GM21529 (cell line): ENCODE data around the gene BASP1.
"Not testable (repeated sequence)": the region's sequence is repeated elsewhere in the genome, so short reads cannot be mapped to it uniquely, and the experiment has no call there.

Experiments used
- ATAC-seq: cut with Tn5 transposase; IDR thresholded peaks from one replicate; pipeline ENCODE4 v1.9.1; 2021; ENCODE audit not compliant: unreplicated experiment

The BASP1 gene

DNA sequence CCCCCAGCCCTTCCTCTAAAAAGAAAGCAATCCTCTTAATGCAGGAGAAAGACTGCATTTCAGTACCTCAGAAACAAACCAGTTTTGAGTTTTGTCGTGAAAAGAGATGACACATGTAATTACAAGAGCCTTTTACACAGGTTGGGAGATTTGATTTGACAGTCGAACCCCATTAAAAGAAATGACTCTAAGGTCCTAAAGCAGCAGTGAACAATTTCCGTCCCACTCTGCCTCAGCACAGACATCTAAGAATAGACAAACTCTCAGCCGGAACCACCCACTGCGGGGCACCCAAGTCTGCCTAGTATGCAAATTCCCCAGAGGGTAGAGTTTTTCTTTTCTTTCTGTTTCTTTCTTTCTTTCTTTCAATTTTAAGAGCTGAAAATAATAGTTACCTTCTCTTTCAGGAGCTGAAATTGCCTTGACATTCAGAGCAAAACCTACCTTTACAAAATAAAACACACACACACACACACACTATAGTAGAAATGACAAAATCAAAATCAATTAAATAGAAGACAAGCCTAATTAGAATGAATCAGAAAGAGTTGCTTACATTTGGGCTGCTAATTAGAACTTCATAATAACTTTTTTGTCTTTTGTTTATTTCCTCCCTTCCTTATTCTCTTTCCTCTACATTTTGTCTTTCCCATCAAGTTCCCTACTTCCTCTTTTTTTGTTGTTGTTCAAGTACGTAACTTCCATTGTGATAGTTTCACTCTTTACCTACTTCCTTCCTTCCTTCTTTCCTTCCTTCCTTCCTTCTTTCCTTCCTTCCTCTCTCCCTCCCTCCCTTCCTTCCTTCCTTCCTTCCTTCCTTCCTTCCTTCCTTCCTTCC lies 65.1 kb downstream of the BASP1 start:
- peak; percentile 97 for ATAC-seq

DNA sequence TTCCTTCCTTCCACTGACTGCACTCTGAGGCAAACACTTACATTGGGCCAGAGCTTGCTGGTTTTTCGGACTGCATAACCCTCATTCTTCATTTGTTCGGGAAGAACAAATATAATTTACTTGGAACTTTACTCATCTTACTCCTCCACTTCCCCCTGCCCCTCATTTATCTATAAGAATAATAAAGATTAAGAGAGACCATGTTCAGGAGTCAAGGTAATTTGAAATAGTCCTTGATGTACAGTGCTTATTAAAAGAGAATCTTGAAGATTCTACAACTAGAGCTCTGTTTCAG lies 65.6 kb downstream of the BASP1 start:
- no peak for ATAC-seq

DNA sequence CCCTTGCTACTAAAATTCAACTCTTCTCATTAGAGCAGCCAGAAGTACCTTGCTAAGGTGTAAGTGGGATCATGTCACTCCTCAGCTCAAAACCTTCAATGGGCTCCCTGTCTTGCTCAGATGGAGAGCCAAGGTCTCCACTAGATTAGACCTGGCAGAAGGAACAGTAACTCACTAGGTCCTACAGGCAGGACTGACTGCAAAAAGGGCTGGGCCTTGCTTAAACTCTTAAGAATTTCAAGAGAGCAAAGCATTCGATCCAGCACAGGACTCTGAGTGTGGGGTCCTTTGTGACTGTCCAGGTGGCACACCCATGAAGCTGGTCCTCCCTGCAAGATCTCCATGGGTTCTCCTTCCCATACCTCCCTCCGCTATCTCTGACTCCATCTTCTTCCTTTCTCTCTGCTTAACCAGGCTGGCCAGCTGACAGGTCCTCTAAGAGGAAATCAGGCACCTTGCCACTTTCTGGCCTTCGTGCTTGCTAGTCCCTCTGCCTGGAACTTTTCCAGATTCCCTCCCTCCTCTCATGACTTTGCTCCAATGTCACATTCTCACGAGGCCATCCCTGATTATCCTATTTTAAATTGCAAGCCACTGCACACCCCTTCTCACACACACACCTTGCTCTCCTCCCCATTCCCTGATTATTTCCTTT lies 70.2 kb downstream of the BASP1 start:
- ATAC-seq = no peak

DNA sequence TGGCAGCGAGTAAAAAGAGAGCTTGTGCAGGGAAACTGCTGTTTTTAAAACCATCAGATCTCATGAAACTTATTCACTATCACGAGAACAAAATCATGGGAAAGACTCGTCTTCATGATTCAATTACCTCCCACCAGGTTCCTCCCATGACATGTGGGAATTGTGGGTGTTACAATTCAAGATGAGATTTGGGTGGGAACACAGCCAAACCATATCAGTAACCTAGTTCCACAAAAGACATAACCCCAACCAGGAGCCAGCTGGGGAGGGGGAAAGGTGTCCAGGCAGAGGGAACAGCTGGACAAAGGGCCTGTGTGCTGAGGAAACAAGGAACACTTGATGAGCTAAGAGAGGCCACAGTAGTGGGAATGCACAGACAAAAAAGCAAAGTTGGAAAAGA lies 71.1 kb downstream of the BASP1 start:
- no peak for ATAC-seq

DNA sequence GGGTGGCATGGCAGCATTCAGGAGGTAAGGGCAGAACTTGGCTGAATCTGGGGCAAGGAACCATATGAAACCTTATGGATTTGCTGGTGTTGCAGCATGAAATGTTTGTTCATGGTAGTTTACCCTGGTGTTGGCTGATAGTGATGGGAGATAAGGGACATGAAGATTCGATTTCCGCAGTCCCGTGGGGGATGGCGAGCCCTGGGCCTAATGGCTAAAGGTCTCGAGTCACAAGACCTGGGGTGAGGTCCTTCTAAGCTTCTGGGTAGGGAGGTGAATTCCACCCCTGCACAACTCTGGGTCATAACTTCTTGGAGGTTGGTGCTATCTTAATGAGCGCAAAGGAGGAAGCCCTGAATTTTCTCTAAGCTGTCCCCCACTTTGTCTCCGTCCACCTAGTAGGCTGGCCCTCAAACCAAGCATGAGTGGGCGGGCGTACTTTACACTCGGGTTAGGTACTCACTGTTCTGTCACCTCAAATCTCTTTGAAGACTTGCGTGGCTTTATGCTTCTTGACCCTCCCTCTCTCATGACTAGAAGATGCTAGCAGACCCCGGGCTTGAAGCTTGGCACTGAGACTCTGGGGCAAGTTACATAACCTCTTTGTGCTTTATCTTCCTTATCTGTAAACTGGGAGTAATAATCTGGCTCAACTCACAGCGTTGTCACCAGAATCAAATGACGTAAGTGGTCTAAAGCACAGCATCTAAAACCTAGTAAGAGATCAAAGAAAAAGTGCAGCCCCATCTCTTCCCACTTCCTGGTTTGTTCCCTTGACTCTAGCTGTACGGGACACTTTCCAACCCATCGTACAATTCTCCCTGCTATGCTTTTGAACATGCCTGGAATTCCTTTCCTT lies 72.5 kb downstream of the BASP1 start:
- no peak for ATAC-seq

DNA sequence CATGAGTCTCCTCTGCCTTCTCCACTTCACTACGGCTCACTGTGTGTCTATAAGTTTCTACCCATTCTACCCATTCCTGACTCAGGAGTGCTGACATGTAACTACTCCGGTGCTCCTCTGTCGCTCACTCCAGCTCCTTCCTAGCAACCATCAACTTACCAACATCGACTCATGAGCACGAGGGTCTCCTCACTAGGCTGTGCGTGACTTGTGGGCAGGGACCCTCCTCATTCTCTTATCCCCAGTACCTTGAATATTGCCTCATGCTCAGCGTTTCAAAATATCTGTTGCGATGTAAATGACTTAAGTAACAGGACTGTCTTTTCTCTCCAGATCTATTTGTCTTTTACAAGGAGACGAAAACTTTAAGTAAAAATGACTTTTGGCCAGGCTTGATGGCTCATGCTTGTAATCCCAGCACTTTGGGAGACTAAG lies 73.1 kb downstream of the BASP1 start:
- ATAC-seq = no peak

DNA sequence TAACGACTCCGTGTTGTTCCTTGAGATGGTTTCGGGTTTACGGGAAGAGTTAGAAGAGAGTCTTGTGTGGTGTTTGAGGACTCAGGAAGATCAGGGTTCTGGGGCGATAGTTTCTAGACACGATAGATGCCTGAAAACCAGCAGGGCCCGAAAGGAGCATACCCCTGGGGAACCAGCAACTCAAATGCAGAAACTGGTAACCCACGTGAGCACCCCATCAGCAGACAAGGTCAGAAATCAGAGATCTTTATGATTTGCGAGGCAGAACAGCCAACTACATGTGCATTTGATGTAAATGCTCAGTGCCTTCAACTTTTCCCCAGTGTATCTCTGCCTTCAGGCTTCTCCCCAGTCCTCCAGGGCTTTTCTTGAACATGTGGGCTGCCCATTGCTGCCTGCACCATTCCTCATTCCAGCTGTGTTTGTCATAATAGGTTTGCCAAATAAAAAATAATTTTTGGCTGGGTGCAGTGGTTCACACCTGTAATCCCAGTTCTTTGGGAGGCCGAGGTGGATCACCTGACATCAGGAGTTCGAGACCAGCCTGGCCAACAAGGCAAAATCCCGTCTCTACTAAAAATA lies 75.1 kb downstream of the BASP1 start:
- no peak for ATAC-seq

DNA sequence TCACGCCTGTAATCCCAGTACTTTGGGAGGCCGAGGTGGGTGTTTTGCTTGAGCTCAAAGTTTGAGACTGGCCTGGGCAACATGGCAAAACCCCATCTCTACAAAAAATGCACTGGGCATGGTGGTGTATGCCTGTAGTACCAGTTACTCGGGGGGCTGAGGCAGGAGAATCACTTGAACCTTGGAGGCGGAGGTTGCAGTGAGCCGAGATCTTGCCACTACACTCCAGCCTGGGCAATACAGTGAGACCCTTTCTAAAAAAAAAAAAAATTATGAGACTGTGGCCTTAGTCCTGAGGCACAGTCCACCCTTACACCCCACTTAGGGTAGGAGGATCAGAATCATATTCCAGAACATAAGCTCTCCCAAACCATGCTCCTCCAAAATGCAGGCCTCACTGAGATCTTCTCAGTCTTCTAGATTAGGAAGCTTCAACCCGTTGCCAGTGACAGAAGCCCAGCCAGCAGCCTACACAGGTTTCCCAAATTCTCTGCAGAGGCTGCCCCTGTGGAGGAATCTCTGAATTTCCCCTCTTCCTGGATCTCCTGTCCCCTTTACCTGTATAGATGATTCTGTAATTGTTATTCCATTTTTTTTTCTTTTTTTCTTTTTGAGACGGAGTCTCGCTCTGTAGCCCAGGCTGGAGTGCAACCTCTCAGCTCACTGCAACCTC lies 77.3 kb downstream of the BASP1 start:
- ATAC-seq = no peak

DNA sequence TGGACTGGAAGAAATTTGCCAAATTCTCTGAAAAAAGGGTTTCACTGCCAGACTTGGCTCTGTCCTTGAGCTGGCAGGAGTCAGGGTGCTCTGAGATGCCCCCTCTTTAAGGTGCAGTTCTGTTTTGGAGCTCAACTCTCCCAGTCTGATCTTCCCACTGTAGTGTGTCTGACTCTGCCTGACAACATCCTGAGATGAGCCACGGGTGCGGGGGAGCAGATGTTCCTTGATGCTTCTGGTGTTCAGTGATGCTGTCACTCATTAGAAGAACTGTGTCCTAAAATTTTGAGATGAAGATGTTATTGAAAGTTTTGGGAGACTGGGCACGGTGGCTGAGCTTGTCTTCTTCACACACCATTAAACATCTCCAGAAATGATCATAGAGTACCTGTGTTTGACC lies 78.2 kb downstream of the BASP1 start:
- ATAC-seq = no peak

DNA sequence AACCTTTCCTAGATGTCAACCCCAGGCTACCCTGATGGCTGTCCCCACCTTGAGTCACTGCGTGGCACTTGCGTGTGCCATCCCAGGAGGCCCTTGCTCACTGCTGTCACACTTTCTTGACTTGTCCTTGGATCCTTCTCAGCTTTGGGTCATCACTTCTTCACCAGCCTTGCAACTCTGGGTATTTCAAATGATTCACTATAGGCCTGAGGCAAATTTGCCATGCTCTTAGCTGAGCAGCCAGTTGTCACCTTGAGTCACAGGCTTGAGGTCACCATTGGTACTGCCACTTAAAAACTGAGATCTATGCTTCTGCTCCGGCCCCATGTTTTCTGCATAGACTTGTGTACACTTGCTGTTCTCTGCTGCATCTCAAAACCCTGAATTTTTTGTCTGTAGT lies 84.7 kb downstream of the BASP1 start:
- no peak for ATAC-seq

DNA sequence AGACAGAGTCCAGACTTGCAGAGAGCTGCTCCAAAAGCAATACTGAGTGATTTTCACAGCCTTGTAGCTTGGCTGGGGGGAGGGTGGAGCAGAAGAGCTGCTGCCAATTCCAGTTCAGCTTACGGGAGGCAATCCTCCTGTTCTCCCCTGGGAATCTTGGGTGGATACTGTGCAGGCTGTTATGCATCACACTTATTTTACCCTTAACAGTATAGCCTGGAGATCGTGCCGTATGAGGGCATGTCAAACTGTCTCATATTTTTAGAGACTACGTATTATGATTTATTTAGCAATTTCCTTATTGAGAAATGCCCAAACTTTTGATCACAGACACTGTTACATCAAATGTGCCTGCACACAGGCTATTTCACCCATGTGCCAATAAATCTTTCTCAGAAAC lies 85.2 kb downstream of the BASP1 start:
- no peak for ATAC-seq

DNA sequence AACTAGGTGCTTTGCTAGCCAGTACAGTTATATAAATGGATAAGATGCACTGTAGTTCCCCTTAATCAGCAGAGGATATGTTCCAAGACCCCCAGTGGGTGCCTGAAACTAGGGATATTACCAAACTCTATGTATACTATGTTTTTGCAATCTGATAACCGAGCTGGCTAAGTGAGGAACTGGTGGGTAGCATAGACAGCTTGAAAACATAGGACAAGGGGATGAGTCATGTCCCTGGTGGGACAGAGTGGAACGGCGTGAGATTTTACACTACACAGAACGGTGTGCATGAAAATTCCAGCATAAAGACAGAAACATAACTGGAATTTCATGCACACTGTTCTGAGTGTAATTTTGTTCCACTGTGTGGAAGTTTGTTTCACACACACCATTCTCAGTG lies 86.9 kb downstream of the BASP1 start:
- no peak for ATAC-seq

DNA sequence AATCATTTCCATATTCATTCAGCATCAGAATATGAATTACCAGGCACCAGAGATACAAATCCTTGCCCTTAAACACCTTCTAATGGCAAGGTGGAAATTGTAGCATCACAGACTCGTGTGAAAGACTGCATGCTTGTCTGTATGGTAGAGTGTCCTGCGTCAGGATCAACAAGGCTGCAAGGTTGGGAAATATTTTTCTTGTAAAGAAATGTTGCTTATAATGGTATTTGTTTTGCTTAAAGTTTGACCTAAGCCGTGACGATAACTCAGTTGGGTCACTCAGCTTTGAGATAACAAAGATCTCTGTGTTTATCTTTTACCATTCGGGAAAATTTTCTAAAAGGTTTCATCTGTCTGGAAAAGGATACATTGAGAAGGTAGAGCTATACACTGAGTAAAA lies 87.6 kb downstream of the BASP1 start:
- ATAC-seq = no peak

DNA sequence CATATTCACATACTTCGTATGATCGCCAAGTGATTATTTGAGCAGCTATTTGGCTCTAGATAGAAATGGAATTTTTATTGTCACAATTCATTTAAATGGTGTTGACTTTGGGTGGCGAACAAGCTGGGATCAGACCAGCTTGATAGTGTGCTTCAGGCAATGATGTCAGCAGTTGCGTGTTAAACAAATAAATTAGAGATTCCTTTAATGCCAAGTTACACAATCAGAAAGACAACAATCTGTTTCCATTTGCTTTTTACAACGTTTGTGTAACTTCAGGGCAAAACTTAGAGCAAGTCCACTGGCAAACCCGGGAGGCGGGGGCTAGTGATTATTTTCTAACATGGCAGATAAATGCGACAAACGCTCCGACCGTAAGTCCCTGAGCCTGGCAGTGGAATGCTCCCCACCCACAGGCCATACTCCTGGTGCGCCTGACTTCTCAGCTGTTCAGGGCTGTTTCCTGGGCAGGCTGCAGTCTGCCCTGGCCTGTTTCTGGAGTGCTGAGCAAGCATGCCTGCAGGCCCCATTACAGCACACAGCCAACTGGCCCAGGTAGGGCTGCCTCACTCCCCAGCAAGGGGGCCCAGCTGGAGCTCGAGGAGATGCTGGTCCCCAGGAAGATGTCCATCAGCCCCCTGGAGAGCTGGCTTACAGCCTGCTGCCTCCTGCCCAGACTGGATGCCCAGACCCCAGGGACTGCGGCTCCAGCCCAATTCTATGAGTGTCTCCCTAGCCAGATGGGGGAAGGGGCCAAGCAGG lies 88.7 kb downstream of the BASP1 start:
- ATAC-seq = no peak

DNA sequence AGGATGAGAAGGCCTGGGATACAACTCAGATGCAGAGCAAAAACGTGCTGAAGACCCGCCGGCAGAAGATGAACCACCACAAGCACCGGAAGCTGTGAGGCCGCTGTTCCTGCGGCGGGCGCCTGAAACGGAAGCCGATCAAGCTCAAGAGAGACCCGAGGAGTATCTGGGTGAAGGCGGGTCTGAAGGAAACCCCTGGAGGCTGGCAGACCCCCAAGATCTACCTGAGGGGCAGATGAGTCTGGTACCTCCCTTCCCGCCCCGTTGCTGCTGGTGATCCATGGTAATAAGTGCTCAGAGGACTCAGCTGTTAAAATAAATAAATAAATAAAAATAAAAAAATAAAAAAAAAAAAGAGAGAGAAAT lies 89.3 kb downstream of the BASP1 start:
- no peak for ATAC-seq

DNA sequence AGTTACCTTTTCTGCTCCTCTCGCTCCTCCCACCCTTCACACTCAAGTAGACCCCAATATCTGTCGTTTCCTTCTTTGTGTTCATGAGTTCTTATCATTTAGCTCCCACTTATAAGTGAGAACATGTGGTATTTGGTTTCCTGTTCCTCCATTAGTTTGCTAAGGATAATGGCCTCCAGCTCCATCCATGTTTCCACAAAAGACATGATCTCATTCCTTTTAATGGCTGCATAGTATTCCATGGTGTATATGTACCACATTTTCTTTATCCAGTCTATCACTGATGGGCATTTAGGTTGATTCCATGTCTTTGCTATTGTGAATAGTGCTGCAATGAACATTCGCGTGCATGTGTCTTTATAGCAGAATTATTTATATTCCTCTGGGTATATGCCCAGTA lies 90.0 kb downstream of the BASP1 start:
- not testable (repeated sequence) for ATAC-seq

DNA sequence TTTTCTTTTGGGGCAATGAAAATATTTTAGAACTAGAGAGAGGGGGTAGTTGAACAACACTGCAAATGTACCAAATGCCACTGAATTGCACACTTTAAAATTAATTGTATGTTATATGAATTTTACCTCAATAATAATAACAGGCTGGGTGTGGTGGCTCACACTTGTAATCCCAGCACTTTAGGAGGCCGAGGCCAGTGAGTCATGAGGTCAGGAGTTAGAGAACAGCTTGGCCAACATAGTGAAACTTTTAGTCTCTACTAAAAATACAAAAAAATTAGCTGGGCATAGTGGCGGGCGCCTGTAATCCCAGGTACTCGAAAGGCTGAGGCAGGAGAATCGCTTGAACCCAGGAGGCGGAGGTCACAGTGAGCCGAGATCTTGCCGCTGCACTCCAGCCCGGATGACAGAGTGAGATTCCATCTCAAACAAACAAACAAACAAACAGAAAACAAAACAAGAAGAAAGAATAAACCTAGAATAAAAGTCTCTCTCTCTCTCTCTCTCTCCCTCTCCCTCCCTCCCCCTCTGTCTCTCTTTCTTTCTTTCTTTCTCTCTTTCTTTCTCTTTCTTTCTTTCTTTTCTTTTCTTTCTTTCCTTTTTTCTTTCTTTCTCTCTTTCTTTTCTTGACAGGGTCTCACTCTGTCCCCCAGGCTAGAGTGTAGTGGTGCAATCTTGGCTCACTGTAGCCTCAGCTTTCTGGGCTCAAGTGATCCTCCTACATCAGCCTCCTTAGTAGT lies 91.1 kb downstream of the BASP1 start:
- ATAC-seq = no peak

DNA sequence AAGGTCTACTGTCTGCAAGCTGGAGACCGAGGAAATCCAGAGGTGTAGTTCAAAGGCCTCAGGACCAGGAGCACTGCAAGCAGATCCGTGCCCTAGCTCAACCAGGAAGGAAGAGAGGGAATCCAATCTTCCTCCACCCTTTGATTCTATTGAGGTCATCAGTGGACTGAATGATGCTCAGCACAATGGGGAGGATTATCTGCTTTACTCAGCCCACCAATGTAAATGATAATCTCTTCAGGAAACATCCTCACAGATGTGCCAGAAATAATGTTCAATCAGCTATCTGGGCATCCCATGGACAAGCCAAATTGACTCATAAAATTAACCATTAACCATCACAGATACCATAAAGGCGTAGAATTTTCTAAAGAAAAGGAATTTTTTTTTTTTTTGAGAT lies 92.0 kb downstream of the BASP1 start:
- no peak for ATAC-seq

DNA sequence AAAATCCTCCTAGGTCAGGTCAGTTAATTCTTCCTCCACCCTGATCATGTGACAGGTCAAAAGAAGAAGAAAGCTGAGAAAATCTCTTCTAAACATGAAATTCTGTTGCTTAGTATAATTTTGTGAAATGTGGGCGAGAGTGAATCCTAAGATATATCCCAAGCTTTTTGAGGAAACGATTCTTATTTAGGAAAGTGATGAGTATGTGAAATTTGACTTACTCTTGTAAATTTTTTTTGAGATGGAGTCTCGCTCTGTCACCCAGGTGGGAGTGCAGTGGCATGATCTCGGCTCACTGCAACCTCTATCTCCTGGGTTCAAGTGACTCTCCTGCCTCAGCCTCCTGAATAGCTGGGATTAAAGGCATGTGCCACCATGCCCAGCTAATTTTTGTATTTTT lies 93.1 kb downstream of the BASP1 start:
- not testable (repeated sequence) for ATAC-seq

DNA sequence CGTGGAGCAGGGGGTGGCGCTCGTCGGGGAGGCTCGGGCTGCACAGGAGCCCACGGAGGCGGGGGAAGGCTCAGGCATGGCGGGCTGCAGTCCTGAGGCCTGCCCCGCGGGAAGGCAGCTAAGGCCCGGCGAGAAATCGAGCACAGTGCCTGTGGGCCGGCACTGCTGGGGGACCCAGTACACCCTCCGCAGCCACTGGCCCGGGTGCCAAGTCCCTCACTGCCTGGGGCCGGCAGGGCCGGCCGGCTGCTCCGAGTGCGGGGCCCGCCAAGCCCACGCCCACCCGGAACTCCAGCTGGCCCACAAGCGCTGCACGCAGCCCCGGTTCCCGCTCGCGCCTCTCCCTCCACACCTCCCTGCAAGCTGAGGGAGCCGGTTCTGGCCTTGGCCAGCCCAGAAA lies 94.4 kb downstream of the BASP1 start:
- not testable (repeated sequence) for ATAC-seq
